Kidney epithelial cell (primary cell): ENCODE data around the gene ABCA4. TPM values are rescaled to one million over a fixed set of nuclear protein-coding genes. Genes with fewer than 3 reads are reported as not detected.

Experiments used
- DNase-seq: peaks from one replicate; pipeline ENCODE4 v3.0.0-alpha.2; 2010; ENCODE audit warnings: low read depth
- H3K27me3 ChIP-seq: 2 replicates; pipeline ENCODE4 v1.6.0; 2011; ENCODE audit warnings: low read length; ENCODE audit not compliant: control insufficient read depth, insufficient read depth
- H3K36me3 ChIP-seq: 2 replicates; pipeline ENCODE4 v1.5.1; 2011; ENCODE audit warnings: low read length; ENCODE audit not compliant: control insufficient read depth, insufficient read depth
- H3K4me3 ChIP-seq: 2 replicates; pipeline ENCODE4 v1.5.1; 2011; ENCODE audit warnings: low read depth, mild to moderate bottlenecking, control low read depth, low read length
- CTCF ChIP-seq: IDR thresholded peaks from 2 replicates; pipeline ENCODE4 v1.5.1; 2011; ENCODE audit warnings: mild to moderate bottlenecking, moderate library complexity, low read length, control low read depth, inconsistent platforms; ENCODE audit not compliant: insufficient read depth, poor library complexity, severe bottlenecking
- total RNA-seq: library from RNA; depleted of rRNA; stranded (reverse); fragments of >200 nt; gene quantifications from 2 replicates; pipeline ENCODE4 v1.2.3, GENCODE V29; 2015

Gene ABCA4
- total RNA-seq, 1 donor from 2014 or later = not detected

GRCh38 chr1:94031154-94031553, 89.8 kb downstream of the ABCA4 start:
- DNase-seq = no peak
- H3K27me3 ChIP-seq = no peaks in the 10 kb centered on the region
- H3K4me3 ChIP-seq = no peak overlapping the region
- H3K36me3 ChIP-seq = no peaks in the 10 kb centered on the region
- no peak for TF ChIP-seq CTCF

- no peak overlapping the region for H3K4me3 ChIP-seq
- H3K27me3 ChIP-seq = no peaks in the 10 kb centered on the region
- no peak for TF ChIP-seq CTCF
- H3K36me3 ChIP-seq = no peaks in the 10 kb centered on the region
- DNase-seq = no peak
Observed at GRCh38 chr1:94029130-94029993, 91.6 kb downstream of the ABCA4 start.

- no peak for TF ChIP-seq CTCF
- Histone ChIP-seq H3K27me3 (no peaks in the 10 kb centered on the region), H3K4me3 (no peak overlapping the region), H3K36me3 (no peaks in the 10 kb centered on the region)
- DNase-seq = no peak
Observed at GRCh38 chr1:94027721-94028515, 93.0 kb downstream of the ABCA4 start.

- no peak for TF ChIP-seq CTCF
- Histone ChIP-seq H3K4me3 (no peak overlapping the region), H3K36me3 (no peaks in the 10 kb centered on the region), H3K27me3 (no peaks in the 10 kb centered on the region)
- DNase-seq = no peak
Observed at GRCh38 chr1:94026619-94027380, 94.1 kb downstream of the ABCA4 start.

- DNase-seq = no peak
- peak; percentile 62 for TF ChIP-seq CTCF
- Histone ChIP-seq H3K36me3 (no peaks in the 10 kb centered on the region), H3K4me3 (no peak overlapping the region), H3K27me3 (no peaks in the 10 kb centered on the region)
Observed at GRCh38 chr1:94025383-94026340, 95.3 kb downstream of the ABCA4 start.
